ENCODE results near the gene SMCR8. TPM values are rescaled to one million over a fixed set of nuclear protein-coding genes. Genes with fewer than 3 reads are reported as not detected.

Gene SMCR8
- polyA plus RNA-seq, 1 experiment = 9.2 TPM

- no peak for TF ChIP-seq CTCF (IDR thresholded peaks at IDR 0.05; ENCODE audit: insufficient read depth, low read depth, low read length)
- Histone ChIP-seq H3K27me3 (ENCODE audit: control insufficient read depth, insufficient read depth, low read length) (no peaks in the 10 kb centered on the region), H3K36me3 (ENCODE audit: control insufficient read depth, insufficient read depth, low read length) (peaks cover 37% of the 10 kb centered on the region), H3K4me3 (ENCODE audit: low read depth, low read length) (no peak overlapping the region)
- CTCF ChIA-PET = no interaction called here
- POLR2A ChIA-PET = no interaction called here
- no peak for DNase-seq (ENCODE audit: low read depth)
Observed at GRCh38 chr17:18277076-18277475, 38.0 kb upstream of the SMCR8 start.

GRCh38 chr17:18278867-18279266, 36.2 kb upstream of the SMCR8 start:
- ChIA-PET POLR2A (no interaction called here), CTCF (no interaction called here)
- H3K4me3 ChIP-seq (ENCODE audit: low read depth, low read length) = no peak overlapping the region
- H3K27me3 ChIP-seq (ENCODE audit: control insufficient read depth, insufficient read depth, low read length) = no peaks in the 10 kb centered on the region
- H3K36me3 ChIP-seq (ENCODE audit: control insufficient read depth, insufficient read depth, low read length) = peaks cover 41% of the 10 kb centered on the region
- no peak for TF ChIP-seq CTCF (IDR thresholded peaks at IDR 0.05; ENCODE audit: insufficient read depth, low read depth, low read length)
- no peak for DNase-seq (ENCODE audit: low read depth)

GRCh38 chr17:18280249-18280648, 34.8 kb upstream of the SMCR8 start:
- H3K4me3 ChIP-seq (ENCODE audit: low read depth, low read length) = no peak overlapping the region
- no peak for TF ChIP-seq CTCF (IDR thresholded peaks at IDR 0.05; ENCODE audit: insufficient read depth, low read depth, low read length)
- no peak for DNase-seq (ENCODE audit: low read depth)
- no peaks in the 10 kb centered on the region for H3K27me3 ChIP-seq (ENCODE audit: control insufficient read depth, insufficient read depth, low read length)
- H3K36me3 ChIP-seq (ENCODE audit: control insufficient read depth, insufficient read depth, low read length) = peaks cover 42% of the 10 kb centered on the region
- ChIA-PET CTCF (no interaction called here), POLR2A (no interaction called here)

- Histone ChIP-seq H3K36me3 (ENCODE audit: control insufficient read depth, insufficient read depth, low read length) (peaks cover 46% of the 10 kb centered on the region), H3K27me3 (ENCODE audit: control insufficient read depth, insufficient read depth, low read length) (no peaks in the 10 kb centered on the region), H3K4me3 (ENCODE audit: low read depth, low read length) (no peak overlapping the region)
- ChIA-PET POLR2A (no interaction called here), CTCF (interaction anchor here (1.2 kb wide), 1 partner anchor 19 kb away, joined by 3 read pairs; no protein-coding TSS in a partner anchor)
- no peak for DNase-seq (ENCODE audit: low read depth)
- TF ChIP-seq CTCF (IDR thresholded peaks at IDR 0.05; ENCODE audit: insufficient read depth, low read depth, low read length) = no peak
Observed at GRCh38 chr17:18280766-18281371, 34.2 kb upstream of the SMCR8 start.

GRCh38 chr17:18281788-18282187, 33.3 kb upstream of the SMCR8 start:
- DNase-seq (ENCODE audit: low read depth) = no peak
- no peak for TF ChIP-seq CTCF (IDR thresholded peaks at IDR 0.05; ENCODE audit: insufficient read depth, low read depth, low read length)
- POLR2A ChIA-PET = no interaction called here
- Histone ChIP-seq H3K4me3 (ENCODE audit: low read depth, low read length) (no peak overlapping the region), H3K36me3 (ENCODE audit: control insufficient read depth, insufficient read depth, low read length) (peaks cover 38% of the 10 kb centered on the region), H3K27me3 (ENCODE audit: control insufficient read depth, insufficient read depth, low read length) (no peaks in the 10 kb centered on the region)
- CTCF ChIA-PET = interaction anchor here (0.9 to 1.2 kb wide), 3 partner anchors 20 to 66 kb away, joined by 3 read pairs; no protein-coding TSS in a partner anchor
